ENCODE data around the gene IZUMO4. TPM values are rescaled to one million over a fixed set of nuclear protein-coding genes. Genes with fewer than 3 reads are reported as not detected.
A peak's percentile ranks its signal among the peaks of the same experiment; 100 is the strongest.

IZUMO4 gene
- total RNA-seq, 8 experiments from 2014 or later: 1.6 to 4.5 (median 3.2) TPM

DNA sequence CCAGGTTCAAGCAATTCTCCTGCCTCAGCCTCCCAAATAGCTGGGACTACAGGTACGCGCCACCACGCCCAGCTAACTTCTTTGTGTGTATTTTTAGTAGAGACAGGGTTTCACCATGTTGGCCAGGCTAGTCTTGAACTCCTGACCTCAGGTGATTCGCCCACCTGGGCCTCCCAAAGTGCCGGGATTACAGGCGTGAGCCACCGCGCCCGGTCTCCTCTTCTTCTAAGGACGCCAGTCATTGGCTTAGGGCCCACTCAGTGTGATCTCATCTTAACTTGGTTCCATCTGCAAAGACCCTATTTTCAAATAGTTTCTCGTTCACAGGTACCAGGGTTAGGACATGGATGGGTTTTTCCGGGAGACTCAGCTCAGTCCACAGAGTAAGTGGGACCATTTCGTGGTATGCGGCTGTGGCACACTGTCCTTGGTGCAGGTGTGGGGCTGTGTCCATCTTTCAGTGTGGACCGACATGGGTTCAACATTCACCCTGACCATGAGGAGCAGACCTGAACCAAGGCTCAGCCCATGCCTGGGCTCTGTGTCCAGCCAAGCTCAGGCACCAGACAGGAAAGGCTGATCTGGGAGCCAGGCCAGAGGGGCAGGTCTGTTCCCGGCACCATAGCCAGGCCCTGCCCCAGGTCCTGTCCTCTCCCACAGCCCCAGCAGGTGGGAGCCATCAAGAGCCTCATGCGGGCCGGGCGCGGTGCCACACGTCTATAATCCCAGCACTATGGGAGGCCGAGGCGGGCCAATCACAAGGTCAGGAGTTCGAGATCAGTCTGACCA is 42.9 kb upstream of the IZUMO4 start:
- no peak for ATAC-seq (replicated peaks in 6 of 8)
- Histone ChIP-seq H3K4me1 (replicated peaks in 1 of 2) (peaks cover 21 to 35% of the 10 kb centered on the region in 2 donors), H3K27ac (no peak overlapping the region), H3K4me3 (no peak overlapping the region)
- in situ Hi-C loops (cut with MboI; ENCODE audit: low pct_unique_long_range_greater_than_20kb in 2 of 9, low sequenced_read_pairs in 9 of 9, unreplicated experiment in 9 of 9): no loop called here
- WGBS, 10 experiments: 80 to 100% (median 96%) methylated on average over 1 to 9 of the region's 24 CpGs; no CpG with 5 or more reads in 3 of the 10 experiments

DNA sequence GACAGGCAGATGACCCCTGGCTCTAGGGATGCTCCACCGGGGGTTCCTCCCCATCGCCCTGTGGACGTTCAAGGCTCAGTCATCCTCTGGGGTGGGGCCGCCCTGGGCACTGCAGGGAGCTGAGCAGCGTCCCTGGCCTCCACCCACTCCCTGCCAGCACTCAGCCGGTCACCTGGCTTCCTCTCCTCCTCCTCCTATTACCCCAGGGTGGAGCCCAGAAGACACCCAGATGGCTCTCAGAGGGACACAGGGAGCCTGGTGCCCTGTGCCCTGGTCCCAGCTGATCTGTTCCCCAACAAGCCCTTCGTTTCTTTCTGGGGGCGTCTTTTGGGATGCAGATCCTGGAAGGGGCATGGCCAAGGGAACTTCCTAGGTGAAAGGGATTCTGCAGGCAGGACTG is 42.0 kb upstream of the IZUMO4 start:
- in situ Hi-C loops (cut with MboI; ENCODE audit: low pct_unique_long_range_greater_than_20kb in 2 of 9, low sequenced_read_pairs in 9 of 9, unreplicated experiment in 9 of 9): no loop called here
- Histone ChIP-seq H3K4me1 (replicated peaks in 1 of 2) (peaks cover 22 to 36% of the 10 kb centered on the region in 2 donors), H3K4me3 (no peak overlapping the region), H3K27ac (no peak overlapping the region)
- WGBS, 10 experiments: 10 to 100% (median 67%) methylated on average over 1 to 2 of the region's 8 CpGs; no CpG with 5 or more reads in 5 of the 10 experiments
- ATAC-seq (replicated peaks in 6 of 8): no peak

DNA sequence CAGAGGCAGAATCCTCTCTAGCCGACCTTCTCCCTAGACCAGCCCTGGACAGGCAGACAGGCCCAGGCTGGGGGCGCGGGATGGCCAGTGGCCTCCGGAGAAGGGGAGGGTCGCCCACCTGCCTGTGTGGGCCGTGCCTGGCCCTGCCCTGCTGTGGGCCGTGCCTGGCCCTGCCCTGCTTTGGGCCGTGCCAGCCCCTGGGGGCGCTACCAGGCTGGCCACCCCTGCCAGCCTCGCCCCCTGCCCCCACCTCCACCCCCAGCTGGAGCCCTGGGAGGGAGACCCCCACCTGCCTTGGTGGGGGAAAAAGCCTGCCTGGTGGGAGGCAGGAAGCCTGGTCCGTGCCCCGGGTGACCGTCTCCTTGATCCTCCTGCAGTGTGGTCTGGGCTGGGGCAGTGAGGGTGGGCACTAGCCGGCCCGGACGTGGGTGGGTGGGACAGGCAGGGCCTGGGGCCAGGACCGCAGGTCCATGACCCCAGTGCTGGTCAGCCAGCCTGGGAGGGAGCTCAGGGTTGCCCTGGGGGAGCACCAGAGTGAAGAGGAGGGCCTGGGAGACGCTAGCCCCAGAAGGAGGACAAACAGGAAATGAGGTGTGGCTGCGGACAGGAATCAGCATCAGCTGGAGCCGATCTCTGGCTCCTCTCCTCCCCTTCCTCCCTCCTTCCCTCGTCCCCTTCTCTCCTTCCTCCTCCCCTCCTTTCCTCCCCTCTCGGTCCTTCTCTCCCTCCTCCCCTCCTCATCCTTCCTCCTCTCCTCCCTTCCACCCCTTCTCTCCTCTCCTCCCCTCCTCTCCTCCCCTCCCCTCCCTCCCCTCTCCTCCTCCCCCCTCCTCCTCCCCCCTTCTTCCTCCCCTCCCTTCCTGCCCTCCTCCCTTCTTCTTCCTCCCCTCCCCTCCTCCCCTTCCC is 40.5 kb upstream of the IZUMO4 start:
- Histone ChIP-seq H3K27ac (peak overlapping the region; percentile 64 to 84), H3K4me1 (replicated peaks in 1 of 2) (peaks cover 34 to 47% of the 10 kb centered on the region in 2 donors), H3K4me3 (no peak overlapping the region)
- WGBS, 10 experiments: 69 to 83% methylated on average over 1 to 5 of the region's 22 CpGs; no CpG with 5 or more reads in 8 of the 10 experiments
- ATAC-seq (replicated peaks in 6 of 8): peak in 3 of 8 experiments; percentile 21 to 34 (median 22)
- in situ Hi-C loops (cut with MboI; ENCODE audit: low pct_unique_long_range_greater_than_20kb in 2 of 9, low sequenced_read_pairs in 9 of 9, unreplicated experiment in 9 of 9): no loop called here

DNA sequence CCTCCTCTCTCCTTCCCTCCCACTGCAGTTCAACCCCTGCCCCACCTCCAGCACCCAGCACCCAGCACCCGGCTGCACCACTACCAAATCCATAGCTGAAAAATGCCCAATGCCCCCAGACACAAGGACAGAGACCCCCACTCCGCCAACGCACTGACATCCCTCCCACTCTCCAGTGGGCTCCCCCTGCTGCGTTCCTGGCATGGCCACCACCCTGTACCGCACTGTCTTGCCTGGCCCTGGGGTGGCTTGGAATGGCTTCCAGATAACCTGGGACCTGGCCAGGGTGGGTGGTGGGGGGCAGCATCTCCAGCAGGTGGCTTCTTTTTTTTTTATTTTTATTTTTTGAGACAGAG is 39.9 kb upstream of the IZUMO4 start:
- 40 to 100% methylated on average over 1 to 2 of the region's 5 CpGs; no CpG with 5 or more reads in 8 of the 10 experiments for WGBS, 10 experiments
- H3K4me3 ChIP-seq: no peak overlapping the region
- in situ Hi-C loops (cut with MboI; ENCODE audit: low pct_unique_long_range_greater_than_20kb in 2 of 9, low sequenced_read_pairs in 9 of 9, unreplicated experiment in 9 of 9): no loop called here
- H3K27ac ChIP-seq: peak overlapping the region in 1 of 2 donors; percentile 43
- no peak for ATAC-seq (replicated peaks in 6 of 8)
- peaks cover 34 to 42% of the 10 kb centered on the region in 2 donors for H3K4me1 ChIP-seq (replicated peaks in 1 of 2)

DNA sequence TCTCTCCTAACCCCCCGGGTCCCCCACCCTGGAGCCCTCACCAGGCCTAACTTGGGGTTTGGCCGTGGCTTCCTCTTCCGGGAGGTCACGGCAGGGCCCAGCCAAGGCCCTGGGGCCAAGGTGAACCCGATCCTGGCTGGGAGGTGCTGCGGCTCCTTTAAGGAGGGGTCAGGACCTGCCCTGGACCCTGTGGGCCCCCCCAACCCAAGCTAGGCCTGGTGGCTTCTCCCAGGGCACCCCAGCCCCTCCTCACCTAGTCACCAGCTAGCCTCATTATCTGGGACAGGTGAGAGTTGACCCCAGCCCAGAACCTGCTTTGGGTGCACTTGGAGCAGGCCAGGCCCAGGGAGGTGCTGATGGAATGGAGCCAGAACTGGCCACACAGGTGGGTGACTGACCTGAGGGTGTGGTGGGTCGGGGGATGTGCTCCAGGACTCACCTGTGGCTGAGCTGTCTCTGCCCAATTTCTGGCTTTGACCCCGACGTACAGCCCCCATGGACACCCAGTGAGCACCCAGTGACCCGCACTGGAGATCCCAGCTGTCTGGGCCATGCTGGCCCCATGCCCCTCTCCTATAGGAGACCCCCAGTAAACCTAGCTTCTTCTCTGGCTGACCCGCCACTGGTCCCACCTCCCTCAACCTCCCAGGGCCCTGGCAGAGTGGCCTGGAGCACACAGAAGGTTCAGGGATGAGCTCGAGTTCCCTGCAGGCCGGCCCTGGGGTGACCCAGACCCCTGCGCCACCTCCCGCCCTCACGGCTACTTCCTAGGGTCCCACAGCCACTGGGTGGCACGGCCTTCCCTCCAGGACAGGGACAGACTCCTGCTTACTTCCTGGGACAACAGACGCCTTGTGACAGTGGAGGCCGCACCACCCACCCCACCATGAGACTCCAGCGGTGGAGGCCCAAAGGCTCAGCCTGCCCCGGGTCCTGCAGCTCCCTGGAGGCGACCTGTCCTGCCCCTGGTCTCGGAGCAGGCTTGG is 38.9 kb upstream of the IZUMO4 start:
- WGBS, 10 experiments: 20 to 100% (median 88%) methylated on average over 1 to 4 of the region's 23 CpGs; no CpG with 5 or more reads in 4 of the 10 experiments
- in situ Hi-C loops (cut with MboI; ENCODE audit: low pct_unique_long_range_greater_than_20kb in 2 of 9, low sequenced_read_pairs in 9 of 9, unreplicated experiment in 9 of 9): no loop called here

DNA sequence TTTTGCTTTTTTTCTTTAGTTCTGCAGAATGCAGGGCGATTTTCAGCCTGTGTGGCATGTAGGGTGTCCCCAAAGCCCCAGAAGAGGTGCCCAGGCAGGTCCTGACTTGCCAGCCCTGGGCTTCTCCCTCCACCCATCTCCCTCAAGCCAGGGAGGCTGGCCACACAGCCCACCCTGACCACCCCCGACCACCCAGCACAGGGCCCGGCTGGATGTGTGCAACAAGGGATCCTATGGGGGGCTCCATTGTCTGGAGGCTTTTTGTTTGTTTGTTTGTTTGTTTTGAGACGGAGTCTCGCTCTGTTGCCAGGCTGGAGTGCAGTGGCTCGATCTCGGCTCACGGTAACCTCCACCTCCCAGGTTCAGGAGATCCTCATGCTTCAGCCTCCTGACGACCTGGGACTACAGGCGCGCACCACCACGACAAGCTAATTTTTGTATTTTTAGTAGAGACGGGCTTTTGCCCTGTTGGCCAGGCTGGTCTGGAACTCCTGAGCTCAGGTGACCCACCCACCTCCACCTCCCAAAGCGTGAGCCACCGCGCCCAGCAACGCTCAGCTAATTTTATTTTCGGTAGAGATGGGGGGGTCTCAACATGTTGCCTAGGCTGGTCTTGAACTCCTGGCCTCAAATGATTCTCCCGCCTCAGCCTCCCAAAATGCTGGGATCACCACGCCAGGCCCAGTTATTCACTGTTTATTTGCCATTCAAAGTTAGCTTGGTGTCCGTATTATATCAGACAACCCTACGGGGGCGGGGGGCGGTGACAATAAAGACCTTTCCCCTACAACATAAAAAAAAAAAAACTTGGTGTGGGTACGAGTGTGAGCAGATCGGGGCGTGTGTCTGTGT is 37.9 kb upstream of the IZUMO4 start:
- Histone ChIP-seq H3K4me3 (no peak overlapping the region), H3K27ac (peak overlapping the region; percentile 97 to 99), H3K4me1 (replicated peaks in 1 of 2) (peaks cover 44 to 46% of the 10 kb centered on the region in 2 donors)
- WGBS, 10 experiments: 73 to 100% (median 92%) methylated on average over 1 to 13 of the region's 27 CpGs; no CpG with 5 or more reads in 2 of the 10 experiments
- in situ Hi-C loops (cut with MboI; ENCODE audit: low pct_unique_long_range_greater_than_20kb in 2 of 9, low sequenced_read_pairs in 9 of 9, unreplicated experiment in 9 of 9): no loop called here
- no peak for ATAC-seq (replicated peaks in 6 of 8)

More for the DNA sequence above, 38.9 kb upstream of the IZUMO4 start:
- Histone ChIP-seq H3K27ac (peak overlapping the region; percentile 97 to 99), H3K4me1 (replicated peaks in 1 of 2) (peaks cover 43 to 44% of the 10 kb centered on the region in 2 donors), H3K4me3 (no peak overlapping the region)
- no peak for ATAC-seq (replicated peaks in 6 of 8)

DNA sequence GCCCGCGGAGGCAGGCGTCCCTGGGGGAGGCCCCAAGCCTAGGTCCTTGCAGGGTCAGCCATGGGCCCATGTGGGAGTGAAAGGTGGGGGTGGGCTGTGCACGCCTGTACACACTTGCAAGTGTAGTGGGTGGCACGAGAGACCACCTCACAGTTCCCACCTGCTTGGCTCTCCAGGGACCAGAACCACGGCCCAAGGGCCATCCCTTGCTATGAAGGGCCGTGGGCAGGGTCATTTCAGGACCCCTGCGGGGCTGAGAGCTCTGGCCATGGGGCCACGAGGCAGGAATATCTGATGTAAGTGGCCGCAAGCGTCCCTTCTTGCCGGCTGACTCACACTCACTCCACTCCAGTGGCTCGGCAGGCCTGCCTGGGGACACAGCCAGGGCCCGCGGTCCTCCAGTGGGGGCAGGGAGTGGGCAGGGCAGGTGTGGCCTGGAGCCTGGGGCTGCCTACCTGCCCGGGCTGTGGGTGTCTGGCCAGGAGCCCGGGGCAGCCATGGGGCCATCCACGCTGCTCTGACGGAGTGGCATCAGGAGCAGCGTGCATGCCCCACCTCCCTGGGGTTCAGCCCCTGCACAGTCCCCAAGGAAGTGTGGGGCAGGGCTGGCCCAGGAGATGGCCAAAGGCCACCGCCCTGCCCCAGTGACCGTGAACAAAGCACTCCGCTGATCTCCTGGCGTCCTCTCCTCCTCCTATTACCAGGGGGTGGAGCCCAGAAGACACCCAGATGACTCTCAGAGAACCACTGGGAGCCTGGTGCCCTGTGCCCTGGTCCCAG is 37.1 kb upstream of the IZUMO4 start:
- H3K4me1 ChIP-seq (replicated peaks in 1 of 2): peaks cover 49 to 54% of the 10 kb centered on the region in 2 donors
- peak overlapping the region in 1 of 5 donors; percentile 57 for H3K4me3 ChIP-seq
- in situ Hi-C loops (cut with MboI; ENCODE audit: low pct_unique_long_range_greater_than_20kb in 2 of 9, low sequenced_read_pairs in 9 of 9, unreplicated experiment in 9 of 9): no loop called here
- 10 to 100% (median 60%) methylated on average over 1 to 4 of the region's 24 CpGs; no CpG with 5 or more reads in 4 of the 10 experiments for WGBS, 10 experiments
- peak; percentile 9 to 56 (median 20) for ATAC-seq (replicated peaks in 6 of 8)
- H3K27ac ChIP-seq: peak overlapping the region; percentile 97 to 99

DNA sequence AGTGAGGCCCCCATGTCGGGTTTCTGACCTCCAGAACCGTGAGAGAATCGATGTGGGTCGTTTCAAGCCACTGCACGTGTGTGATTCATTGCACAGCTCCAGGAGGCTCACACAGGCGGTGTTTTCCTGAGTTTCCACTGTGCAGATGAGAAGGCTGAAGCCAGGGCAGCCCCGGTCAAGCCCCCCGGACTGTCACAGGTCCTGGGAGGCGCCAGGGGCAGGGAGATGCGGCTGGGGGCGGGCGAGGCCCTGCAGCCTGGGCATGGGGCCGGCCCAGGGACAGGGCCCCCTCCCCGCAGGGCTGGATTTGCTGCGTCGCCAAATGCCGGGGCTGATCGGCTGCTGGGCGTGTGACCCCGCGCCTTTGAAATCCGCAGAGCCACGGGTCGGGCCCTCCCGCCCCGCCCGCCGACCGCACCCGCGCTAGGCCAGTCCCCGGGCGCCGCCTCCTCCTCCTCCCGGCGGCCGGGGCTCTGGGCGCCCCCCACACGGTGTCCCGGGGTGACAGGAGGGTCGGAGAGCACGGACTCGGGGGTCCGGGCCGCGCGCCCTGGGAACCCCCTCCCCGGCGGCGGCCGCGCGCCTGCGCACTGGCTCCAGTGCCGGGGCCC is 35.7 kb upstream of the IZUMO4 start:
- peak overlapping the region; percentile 47 to 75 (median 52) for H3K4me3 ChIP-seq
- 0% methylated on average over 1 of the region's 55 CpGs; no CpG with 5 or more reads in 8 of the 10 experiments for WGBS, 10 experiments
- H3K4me1 ChIP-seq (replicated peaks in 1 of 2): peaks cover 48 to 54% of the 10 kb centered on the region in 2 donors
- in situ Hi-C loops (cut with MboI; ENCODE audit: low pct_unique_long_range_greater_than_20kb in 2 of 9, low sequenced_read_pairs in 9 of 9, unreplicated experiment in 9 of 9): no loop called here
- ATAC-seq (replicated peaks in 6 of 8): peak; percentile 56 to 67 (median 61)
- peak overlapping the region; percentile 97 to 99 for H3K27ac ChIP-seq

DNA sequence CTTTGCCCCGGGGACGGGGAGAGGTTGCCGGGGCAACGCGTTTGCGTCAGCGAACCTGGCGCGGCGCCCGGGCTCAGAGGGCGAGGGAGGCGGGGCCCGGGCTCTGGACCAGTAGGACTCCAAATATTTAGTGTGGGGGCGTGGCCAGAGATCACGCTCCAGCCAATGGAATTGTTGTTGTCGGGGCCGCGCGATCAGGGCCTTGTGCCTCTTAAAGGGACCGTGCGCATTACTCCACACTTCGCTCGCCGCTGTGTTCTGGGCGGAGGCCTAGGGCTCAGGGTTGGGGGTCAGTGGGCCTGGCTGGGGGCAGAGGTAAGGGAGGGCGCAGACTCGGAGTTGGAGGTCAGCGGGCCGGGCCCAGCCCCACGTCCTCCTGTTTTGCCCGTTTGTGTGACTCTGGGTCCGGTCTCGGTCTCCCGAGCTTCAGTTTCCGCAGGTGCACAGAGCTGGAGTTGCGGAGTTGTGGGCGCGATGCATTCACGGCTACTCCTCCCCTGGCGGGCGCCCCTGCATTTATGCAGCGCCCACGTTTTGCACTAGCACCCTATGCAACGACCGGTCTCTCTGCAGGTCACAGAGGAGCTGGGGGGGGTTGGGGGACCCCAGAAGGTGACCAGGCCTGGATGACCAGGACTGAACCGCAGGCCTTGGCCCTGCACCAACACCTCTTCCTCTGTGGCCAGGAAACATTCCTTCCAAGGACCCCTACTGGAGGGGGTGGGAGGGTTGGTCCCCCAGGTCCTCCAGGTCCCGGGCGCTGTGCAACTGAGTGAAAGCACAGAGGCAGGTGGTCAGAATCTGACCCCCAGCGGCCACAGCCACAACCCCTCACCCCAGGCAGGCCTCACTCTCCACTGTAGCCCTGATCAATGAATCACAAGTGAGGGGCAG is 35.0 kb upstream of the IZUMO4 start:
- in situ Hi-C loops (cut with MboI; ENCODE audit: low pct_unique_long_range_greater_than_20kb in 2 of 9, low sequenced_read_pairs in 9 of 9, unreplicated experiment in 9 of 9): no loop called here

DNA sequence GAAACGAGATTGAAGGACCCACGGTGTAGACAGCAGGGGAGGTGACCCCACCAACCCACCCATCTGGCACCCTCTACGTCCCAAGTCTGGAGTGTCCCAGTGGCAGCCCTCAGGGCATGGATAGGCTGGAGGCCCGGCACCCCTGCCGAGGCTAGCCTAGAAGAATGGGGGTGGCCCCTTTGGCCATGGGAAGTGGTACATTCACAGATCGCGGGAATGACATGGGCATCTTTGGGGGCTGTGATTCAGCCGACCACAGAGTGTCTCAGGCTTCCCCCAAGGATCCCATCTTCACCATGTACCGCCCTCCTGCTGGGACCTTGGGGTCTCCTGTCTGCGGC is 34.4 kb upstream of the IZUMO4 start:
- Histone ChIP-seq H3K27ac (peak overlapping the region; percentile 91 to 99), H3K4me3 (peak overlapping the region in 4 of 5 donors; percentile 47 to 75 (median 54)), H3K4me1 (replicated peaks in 1 of 2) (peaks cover 41 to 50% of the 10 kb centered on the region in 2 donors)
- 40 to 80% (median 65%) methylated on average over 2 to 3 of the region's 10 CpGs; no CpG with 5 or more reads in 7 of the 10 experiments for WGBS, 10 experiments
- ATAC-seq (replicated peaks in 6 of 8): no peak
- in situ Hi-C loops (cut with MboI; ENCODE audit: low pct_unique_long_range_greater_than_20kb in 2 of 9, low sequenced_read_pairs in 9 of 9, unreplicated experiment in 9 of 9): no loop called here

More for the DNA sequence above, 35.0 kb upstream of the IZUMO4 start:
- H3K4me3 ChIP-seq: peak overlapping the region; percentile 47 to 75 (median 52)
- peak overlapping the region; percentile 97 to 99 for H3K27ac ChIP-seq
- H3K4me1 ChIP-seq (replicated peaks in 1 of 2): peaks cover 44 to 50% of the 10 kb centered on the region in 2 donors
- ATAC-seq (replicated peaks in 6 of 8): peak; percentile 68 to 89 (median 76)
- 0 to 87% (median 2%) methylated on average over 1 to 10 of the region's 50 CpGs; no CpG with 5 or more reads in 6 of the 10 experiments for WGBS, 10 experiments
